ENCODE measurements around the gene MAD1L1. TPM values are rescaled to one million over a fixed set of nuclear protein-coding genes. Genes with fewer than 3 reads are reported as not detected.
A peak's percentile ranks its signal among the peaks of the same experiment; 100 is the strongest.

MAD1L1 gene
- polyA plus RNA-seq, 3 donors from 2014 or later: 85.0 to 166 (median 97.0) TPM

GRCh38 chr7:2227699-2228098 lies 5.0 kb downstream of the MAD1L1 start:
- Mint-ChIP-seq H3K9me3 (no peaks in the 10 kb centered on the region), H3K27ac (no peak overlapping the region), H3K4me1 (peaks cover 23% of the 10 kb centered on the region in 2 donors), H3K4me3 (no peak overlapping the region), H3K36me3 (peaks cover 3 to 10% (median 7%) of the 10 kb centered on the region in 3 donors), H3K27me3 (ENCODE audit: low read depth in 3 of 3) (peaks cover 0 to 4% (median 0%) of the 10 kb centered on the region in 3 donors)
- DNase-seq: no peak

DNA sequence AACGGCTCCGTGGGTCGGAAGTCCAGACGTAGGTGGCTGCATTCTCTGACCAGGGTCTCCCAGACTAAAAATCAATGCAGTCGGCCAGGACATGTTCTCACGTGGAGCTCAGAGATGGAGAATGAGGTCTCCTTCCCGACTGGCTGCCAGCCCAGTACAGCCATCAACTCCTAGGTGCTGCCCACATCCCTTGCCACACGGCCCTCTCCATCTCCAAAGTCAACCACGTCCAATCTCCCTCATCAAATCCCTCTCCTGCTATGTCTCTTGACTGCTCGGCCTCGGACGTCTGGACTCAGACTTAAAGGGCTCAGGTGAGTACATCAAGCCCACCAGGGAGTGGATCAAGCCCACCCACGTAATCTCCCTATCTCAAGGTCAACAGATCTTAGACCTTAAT lies 6.9 kb downstream of the MAD1L1 start:
- Mint-ChIP-seq H3K27me3 (ENCODE audit: low read depth in 3 of 3) (peaks cover 0 to 4% (median 0%) of the 10 kb centered on the region in 3 donors), H3K36me3 (peaks cover 3 to 13% (median 7%) of the 10 kb centered on the region in 3 donors), H3K4me3 (no peak overlapping the region), H3K9me3 (no peaks in the 10 kb centered on the region), H3K27ac (no peak overlapping the region), H3K4me1 (peaks cover 13 to 15% of the 10 kb centered on the region in 2 donors)
- no peak for DNase-seq

DNA sequence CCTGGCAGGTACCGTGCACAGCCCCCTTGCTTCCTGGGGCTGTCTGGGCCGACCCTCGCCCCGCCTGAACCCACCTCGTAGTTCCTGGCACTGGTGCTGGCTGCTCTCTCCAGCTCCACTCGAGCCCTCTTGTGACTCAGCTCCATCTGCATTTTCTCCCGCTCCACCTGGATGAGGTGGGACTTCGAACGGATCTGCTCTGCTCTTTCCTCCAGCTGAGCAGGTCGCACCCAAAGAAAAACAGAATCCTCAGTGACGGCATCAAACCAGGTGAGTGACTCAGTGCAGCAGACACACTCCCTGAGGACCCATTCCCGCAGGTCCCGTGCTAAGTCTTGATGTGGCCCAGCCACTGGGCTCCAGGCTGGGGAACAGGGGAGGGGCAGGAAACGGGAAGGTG lies 7.4 kb downstream of the MAD1L1 start:
- Mint-ChIP-seq H3K27ac (no peak overlapping the region), H3K36me3 (peaks cover 3 to 13% (median 7%) of the 10 kb centered on the region in 3 donors), H3K4me1 (peaks cover 8 to 10% of the 10 kb centered on the region in 2 donors), H3K4me3 (no peak overlapping the region), H3K27me3 (ENCODE audit: low read depth in 3 of 3) (peaks cover 0 to 4% (median 0%) of the 10 kb centered on the region in 3 donors), H3K9me3 (no peaks in the 10 kb centered on the region)
- DNase-seq: no peak

DNA sequence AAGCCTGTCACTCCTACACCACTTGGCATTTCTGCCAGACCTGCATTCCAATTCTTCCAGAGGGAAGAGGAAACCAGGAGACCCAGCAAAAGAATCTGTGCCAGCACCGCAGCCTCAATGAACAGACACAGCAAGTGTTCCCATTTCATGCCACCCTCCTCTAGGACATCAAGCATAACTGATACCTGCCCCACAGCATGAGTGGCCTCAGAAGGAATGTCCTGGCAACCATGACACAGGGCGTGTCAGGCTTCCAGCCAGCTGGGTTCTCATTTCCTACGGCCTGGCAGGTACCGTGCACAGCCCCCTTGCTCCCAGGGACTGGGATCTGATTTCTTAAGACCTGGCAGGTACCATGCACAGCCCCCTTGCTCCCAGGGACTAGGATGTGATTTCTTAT lies 7.8 kb downstream of the MAD1L1 start:
- no peak for DNase-seq
- H3K27me3 Mint-ChIP-seq (ENCODE audit: low read depth in 3 of 3): peaks cover 0 to 3% (median 0%) of the 10 kb centered on the region in 3 donors
- no peaks in the 10 kb centered on the region for H3K9me3 Mint-ChIP-seq
- peaks cover 4 to 6% of the 10 kb centered on the region in 2 donors for H3K4me1 Mint-ChIP-seq
- no peak overlapping the region for H3K27ac Mint-ChIP-seq
- H3K36me3 Mint-ChIP-seq: peaks cover 3 to 13% (median 7%) of the 10 kb centered on the region in 3 donors
- no peak overlapping the region for H3K4me3 Mint-ChIP-seq

DNA sequence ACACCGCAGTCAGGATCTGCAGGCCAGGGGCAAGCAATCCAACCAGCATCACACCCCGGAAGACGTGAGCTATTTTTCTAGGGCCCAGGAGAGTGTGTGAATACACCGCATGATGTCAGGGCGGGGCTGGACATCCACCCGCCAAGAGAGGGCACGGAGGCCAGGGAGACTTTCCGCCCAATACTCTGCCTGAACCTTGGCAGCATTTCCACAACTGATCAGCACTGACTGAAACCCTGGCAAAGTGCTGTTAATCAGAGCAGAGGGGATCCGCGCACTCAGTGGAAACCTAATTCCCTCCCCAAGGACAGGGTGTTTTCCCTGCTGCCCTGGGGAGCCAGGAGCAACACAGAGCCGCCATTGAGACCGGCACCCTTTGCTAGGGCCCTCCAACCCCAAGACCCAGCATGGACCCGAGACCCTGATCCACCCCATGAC lies 8.2 kb downstream of the MAD1L1 start:
- Mint-ChIP-seq H3K4me3 (no peak overlapping the region), H3K36me3 (peaks cover 3 to 13% (median 7%) of the 10 kb centered on the region in 3 donors), H3K27me3 (ENCODE audit: low read depth in 3 of 3) (peaks cover 0 to 3% (median 0%) of the 10 kb centered on the region in 3 donors), H3K4me1 (peaks cover 2% of the 10 kb centered on the region in 2 donors), H3K9me3 (no peaks in the 10 kb centered on the region), H3K27ac (no peak overlapping the region)
- DNase-seq: no peak

GRCh38 chr7:2223321-2223720 lies 9.4 kb downstream of the MAD1L1 start:
- Mint-ChIP-seq H3K4me3 (no peak overlapping the region), H3K9me3 (no peaks in the 10 kb centered on the region), H3K27me3 (ENCODE audit: low read depth in 3 of 3) (peaks cover 0 to 3% (median 0%) of the 10 kb centered on the region in 3 donors), H3K4me1 (no peaks in the 10 kb centered on the region), H3K36me3 (peaks cover 3 to 13% (median 7%) of the 10 kb centered on the region in 3 donors), H3K27ac (no peak overlapping the region)
- no peak for DNase-seq

DNA sequence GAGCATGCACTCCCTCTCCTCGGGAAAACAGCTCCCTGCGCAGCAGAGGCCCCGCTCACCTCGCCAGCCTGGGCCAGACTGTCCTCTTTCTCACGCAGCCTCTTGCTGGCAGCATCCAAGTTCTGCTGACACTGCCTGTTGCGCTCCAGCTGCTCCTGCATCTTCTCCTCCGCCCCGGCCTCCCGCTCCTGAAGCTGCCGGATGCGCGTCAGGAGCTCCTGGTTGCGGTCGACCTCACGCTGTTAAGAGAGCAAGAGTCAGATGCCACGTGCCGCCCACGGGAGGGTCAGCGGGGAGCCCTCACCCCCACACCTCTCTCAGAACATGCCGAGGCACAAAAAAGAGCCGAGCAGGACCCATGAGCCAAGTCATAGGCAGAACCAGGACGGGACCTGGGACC lies 10.2 kb downstream of the MAD1L1 start:
- Mint-ChIP-seq H3K36me3 (peaks cover 3 to 16% (median 7%) of the 10 kb centered on the region in 3 donors), H3K4me1 (no peaks in the 10 kb centered on the region)

GRCh38 chr7:2220954-2221353 lies 11.8 kb downstream of the MAD1L1 start:
- peak overlapping the region in 1 of 6 donors; percentile 35 for H3K27ac Mint-ChIP-seq
- H3K9me3 Mint-ChIP-seq: no peaks in the 10 kb centered on the region
- no peak for DNase-seq
- no peak overlapping the region for H3K4me3 Mint-ChIP-seq
- peaks cover 0 to 3% (median 0%) of the 10 kb centered on the region in 3 donors for H3K27me3 Mint-ChIP-seq (ENCODE audit: low read depth in 3 of 3)
- peaks cover 0 to 1% of the 10 kb centered on the region in 2 donors for H3K4me1 Mint-ChIP-seq
- peaks cover 1 to 25% (median 12%) of the 10 kb centered on the region in 3 donors for H3K36me3 Mint-ChIP-seq

More for the DNA sequence above, 10.2 kb downstream of the MAD1L1 start:
- Mint-ChIP-seq H3K4me3 (no peak overlapping the region), H3K27ac (no peak overlapping the region), H3K27me3 (ENCODE audit: low read depth in 3 of 3) (peaks cover 0 to 3% (median 0%) of the 10 kb centered on the region in 3 donors), H3K9me3 (no peaks in the 10 kb centered on the region)
- no peak for DNase-seq

GRCh38 chr7:2220506-2220905 lies 12.2 kb downstream of the MAD1L1 start:
- peaks cover 0 to 5% (median 0%) of the 10 kb centered on the region in 3 donors for H3K27me3 Mint-ChIP-seq (ENCODE audit: low read depth in 3 of 3)
- H3K27ac Mint-ChIP-seq: peak overlapping the region in 1 of 6 donors; percentile 35
- H3K4me1 Mint-ChIP-seq: peaks cover 0 to 1% of the 10 kb centered on the region in 2 donors
- H3K4me3 Mint-ChIP-seq: no peak overlapping the region
- peaks cover 2 to 27% (median 14%) of the 10 kb centered on the region in 3 donors for H3K36me3 Mint-ChIP-seq
- no peak for DNase-seq
- H3K9me3 Mint-ChIP-seq: no peaks in the 10 kb centered on the region

DNA sequence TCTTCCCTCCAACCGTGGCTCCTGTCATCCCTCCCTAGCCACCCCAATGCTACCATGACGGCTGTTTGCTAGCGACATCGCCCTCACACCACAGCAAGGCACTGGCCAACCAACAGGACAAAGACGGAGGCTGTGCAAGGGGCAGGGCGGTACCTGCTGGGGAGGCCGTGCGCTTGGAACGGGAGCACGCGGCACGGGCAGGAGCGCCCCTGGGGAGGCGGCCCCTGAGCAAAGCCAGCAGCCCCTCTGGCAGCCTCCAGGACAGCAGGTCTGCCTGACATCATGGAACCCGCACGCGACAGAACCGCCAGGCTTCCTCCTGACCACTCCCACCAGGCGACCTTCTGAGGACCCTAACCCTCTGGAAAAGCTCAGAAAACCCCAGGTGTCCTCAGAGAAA lies 12.7 kb downstream of the MAD1L1 start:
- Mint-ChIP-seq H3K9me3 (no peaks in the 10 kb centered on the region), H3K4me1 (peaks cover 0 to 1% of the 10 kb centered on the region in 2 donors), H3K27ac (no peak overlapping the region), H3K4me3 (no peak overlapping the region), H3K36me3 (peaks cover 6 to 30% (median 14%) of the 10 kb centered on the region in 3 donors), H3K27me3 (ENCODE audit: low read depth in 3 of 3) (peaks cover 0 to 5% (median 0%) of the 10 kb centered on the region in 3 donors)
- DNase-seq: no peak

DNA sequence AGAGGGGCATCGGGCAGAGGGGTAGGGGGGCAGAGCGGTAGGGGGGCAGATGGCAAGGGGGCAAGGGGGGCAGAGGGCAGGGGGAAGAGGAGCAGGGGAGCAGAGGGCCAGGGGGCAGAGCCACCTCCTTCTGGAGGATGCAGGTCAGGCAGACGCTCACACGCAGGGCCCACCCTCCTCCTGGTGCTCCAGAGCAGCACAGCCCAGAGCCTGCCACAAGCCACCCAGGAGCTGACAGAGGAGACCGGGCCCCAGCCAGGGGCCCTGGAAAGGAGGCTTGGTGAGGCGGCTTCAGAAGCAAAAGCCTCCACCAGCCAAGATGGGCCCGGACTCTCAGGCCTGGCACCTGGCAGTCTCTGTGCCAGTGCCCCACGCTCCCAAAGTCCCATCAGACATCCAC lies 13.1 kb downstream of the MAD1L1 start:
- Mint-ChIP-seq H3K9me3 (no peaks in the 10 kb centered on the region), H3K4me1 (peaks cover 0 to 1% of the 10 kb centered on the region in 2 donors), H3K27me3 (ENCODE audit: low read depth in 3 of 3) (peaks cover 0 to 5% (median 0%) of the 10 kb centered on the region in 3 donors), H3K4me3 (no peak overlapping the region), H3K27ac (no peak overlapping the region), H3K36me3 (peaks cover 6 to 27% (median 14%) of the 10 kb centered on the region in 3 donors)
- no peak for DNase-seq

- Mint-ChIP-seq H3K9me3 (no peaks in the 10 kb centered on the region), H3K4me3 (no peak overlapping the region), H3K27me3 (ENCODE audit: low read depth in 3 of 3) (peaks cover 0 to 2% (median 0%) of the 10 kb centered on the region in 3 donors), H3K4me1 (peaks cover 0 to 1% of the 10 kb centered on the region in 2 donors), H3K27ac (no peak overlapping the region), H3K36me3 (peaks cover 6 to 25% (median 12%) of the 10 kb centered on the region in 3 donors)
- DNase-seq: no peak
Observed at GRCh38 chr7:2219136-2219535, 13.6 kb downstream of the MAD1L1 start.

GRCh38 chr7:2218444-2218785 lies 14.3 kb downstream of the MAD1L1 start:
- Mint-ChIP-seq H3K9me3 (no peaks in the 10 kb centered on the region), H3K27ac (no peak overlapping the region), H3K4me3 (no peak overlapping the region), H3K4me1 (peaks cover 0 to 4% of the 10 kb centered on the region in 2 donors), H3K36me3 (peaks cover 6 to 27% (median 10%) of the 10 kb centered on the region in 3 donors), H3K27me3 (ENCODE audit: low read depth in 3 of 3) (peaks cover 0 to 2% (median 0%) of the 10 kb centered on the region in 3 donors)
- DNase-seq: no peak

DNA sequence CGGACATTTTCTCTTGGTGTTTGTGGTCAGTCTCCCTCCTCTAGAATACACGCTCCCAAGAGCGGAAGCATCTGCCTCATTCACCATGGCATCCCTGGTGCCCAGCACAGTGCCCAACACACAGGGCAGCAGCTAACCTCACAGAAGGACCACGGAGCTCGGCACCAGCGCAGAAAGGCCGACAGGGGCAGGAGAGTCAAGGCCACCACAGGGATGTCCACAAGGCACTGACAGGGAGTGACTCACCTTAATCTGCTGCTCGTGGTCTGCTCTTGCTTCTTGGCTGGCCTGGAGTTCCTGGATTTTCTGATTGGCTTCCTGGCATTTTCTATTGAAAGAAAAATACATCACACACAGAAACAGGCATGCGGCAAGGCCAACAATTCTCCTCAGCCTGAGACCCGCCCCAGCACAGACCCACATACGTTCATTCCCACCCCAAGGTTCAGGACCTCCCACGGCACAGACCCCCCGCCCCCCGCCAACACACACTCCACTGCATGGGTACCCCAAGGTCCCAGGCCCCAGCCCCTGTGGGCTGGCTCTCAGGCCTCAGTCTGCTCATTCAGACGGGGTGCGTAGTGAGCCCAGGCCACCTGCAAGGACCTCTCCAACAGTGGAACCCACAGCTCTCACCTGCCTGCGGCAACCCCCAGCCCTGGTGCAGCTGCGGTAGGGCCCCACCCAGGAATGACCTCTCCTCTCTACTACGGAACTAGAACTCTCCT lies 14.9 kb downstream of the MAD1L1 start:
- Mint-ChIP-seq H3K27me3 (ENCODE audit: low read depth in 3 of 3) (peaks cover 0 to 2% (median 0%) of the 10 kb centered on the region in 3 donors), H3K27ac (no peak overlapping the region), H3K36me3 (peaks cover 6 to 28% (median 10%) of the 10 kb centered on the region in 3 donors), H3K4me3 (no peak overlapping the region), H3K4me1 (peaks cover 0 to 4% of the 10 kb centered on the region in 2 donors), H3K9me3 (no peaks in the 10 kb centered on the region)
- no peak for DNase-seq
